Panc1 (cell line): ENCODE measurements around the gene TRRAP. TPM values are rescaled to one million over a fixed set of nuclear protein-coding genes. Genes with fewer than 3 reads are reported as not detected.

Experiments
- ATAC-seq: fragments of 200-7000 bp; cut with Tn5 transposase; 2 replicates; pipeline ENCODE4 v1.9.1; 2020; ENCODE audit warnings: mild to moderate bottlenecking, moderate library complexity
- BruUV-seq: library from RNA; stranded (reverse); fragments of 400-500 nt; replicated peaks from 2 replicates; lab custom pipeline; 2021; lab: Mats Ljungman, UMichigan
- CTCF ChIA-PET: fragments of 300-600 bp; sonication (Branson Sonifier 250); formaldehyde crosslinking; loops from one replicate; lab custom pipeline; 2022; ENCODE audit warnings: antibody characterized with exemption; lab: Charles Lee
- POLR2A ChIA-PET: fragments of 300-600 bp; sonication (Branson Sonifier 250); formaldehyde crosslinking; loops from one replicate; lab custom pipeline; 2022; ENCODE audit warnings: antibody characterized with exemption; lab: Charles Lee
- DNase-seq: peaks from one replicate; pipeline ENCODE4 v3.0.0-alpha.2; 2010; ENCODE audit warnings: low read depth, low spot score
- H3K27ac ChIP-seq: 2 replicates; pipeline ENCODE4 v1.5.1; 2011; ENCODE audit warnings: mild to moderate bottlenecking, low read length, inconsistent platforms
- H3K27me3 ChIP-seq: fragments of 200-500 bp; sonication (Bioruptor generic); 2 replicates; pipeline ENCODE4 v1.6.0; 2014; ENCODE audit warnings: low read length, inconsistent platforms; ENCODE audit not compliant: control insufficient read depth, insufficient read depth
- H3K36me3 ChIP-seq: fragments of 200-500 bp; sonication (Bioruptor generic); 2 replicates; pipeline ENCODE4 v1.5.1; 2014; ENCODE audit warnings: inconsistent platforms, mild to moderate bottlenecking, low read length, moderate library complexity; ENCODE audit not compliant: control insufficient read depth, insufficient read depth
- H3K4me1 ChIP-seq: 2 replicates; pipeline ENCODE4 v1.5.1; 2011; ENCODE audit warnings: inconsistent platforms, mild to moderate bottlenecking, low read length, moderate library complexity; ENCODE audit not compliant: control insufficient read depth, insufficient read depth
- H3K4me3 ChIP-seq, 2 experiments: 2 replicates each; pipeline ENCODE4 v1.5.1; 2011 to 2012; ENCODE audit warnings: low read depth in 2 of 2, low read length in 2 of 2, mild to moderate bottlenecking in 2 of 2, inconsistent platforms in 1 of 2, moderate library complexity in 1 of 2
- H3K9me3 ChIP-seq: fragments of 200-500 bp; sonication (Bioruptor generic); 2 replicates; pipeline ENCODE4 v1.5.1; 2014; ENCODE audit warnings: low read depth, mild to moderate bottlenecking, inconsistent platforms, low read length, moderate library complexity; ENCODE audit not compliant: control insufficient read depth, insufficient read depth
- POLR2AphosphoS5 ChIP-seq: IDR thresholded peaks from 2 replicates; pipeline ENCODE4 v1.6.1; 2012; ENCODE audit warnings: mild to moderate bottlenecking, low read depth, low read length, moderate library complexity
- SIN3A ChIP-seq: IDR thresholded peaks from 2 replicates; pipeline ENCODE4 v1.6.1; 2012; ENCODE audit warnings: low read depth, mild to moderate bottlenecking, low read length, moderate library complexity, borderline replicate concordance; ENCODE audit not compliant: insufficient read depth
- TCF7L2 ChIP-seq: IDR thresholded peaks from 2 replicates; pipeline ENCODE4 v1.6.1; 2011; ENCODE audit warnings: mild to moderate bottlenecking, low read depth, low read length, inconsistent platforms
- in situ Hi-C: cut with HindIII; loops from 2 replicates; pipeline ENCODE4 v1.10.0; 2016; ENCODE audit warnings: low sequenced_read_pairs, low pct_unique_long_range_greater_than_20kb
- intact Hi-C: fragments of 100-400 bp; cut with micrococcal nuclease; formaldehyde crosslinking; loops from one replicate; pipeline ENCODE4 v1.10.0; 2022; ENCODE audit not compliant: unreplicated experiment
- total RNA-seq: library from RNA; stranded (reverse); gene quantifications from one replicate; pipeline ENCODE4 v1.2.1, GENCODE V29; 2021; ENCODE audit not compliant: unreplicated experiment
- TF ChIP-seq, protein P1 (sequence below): fragments of 450-650 bp; IDR thresholded peaks from 2 replicates; pipeline ENCODE4 v1.5.1; 2017; ENCODE audit warnings: mild to moderate bottlenecking
- TF ChIP-seq, protein P2 (sequence below), 2 experiments: IDR thresholded peaks; 2 replicates each; pipeline ENCODE4 v1.6.1; 2011 to 2012; ENCODE audit warnings: low read depth in 2 of 2, control low read depth in 1 of 2, low read length in 1 of 2, mild to moderate bottlenecking in 1 of 2, moderate library complexity in 1 of 2; ENCODE audit not compliant: insufficient read depth in 1 of 2

Gene TRRAP
- total RNA-seq, 1 experiment from 2014 or later = 44.9 TPM

DNA sequence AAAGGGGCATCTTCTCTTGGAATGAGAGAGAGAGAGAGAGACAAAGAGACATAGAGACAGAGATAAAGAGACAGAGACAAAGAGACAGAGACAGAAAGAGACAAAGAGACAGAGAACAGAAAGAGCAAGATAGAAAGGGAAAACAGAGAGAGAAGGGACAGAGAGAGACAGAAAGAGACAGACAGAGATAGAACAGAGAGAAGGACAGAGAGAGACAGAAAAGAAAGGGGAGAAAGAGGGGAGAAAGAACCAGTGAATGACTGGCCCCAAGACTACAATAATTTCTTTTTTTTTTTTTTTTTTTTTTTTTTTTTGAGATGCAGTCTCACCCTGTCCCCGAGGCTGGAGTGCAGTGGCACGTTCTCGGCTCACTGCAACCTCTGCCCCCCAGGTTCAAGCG lies 16.1 kb upstream of the TRRAP start:
- no peak for ATAC-seq
- H3K4me3 ChIP-seq = no peak overlapping the region
- DNase-seq = no peak
- intact Hi-C loops = no loop called here
- no peaks in the 10 kb centered on the region for H3K36me3 ChIP-seq
- TF ChIP-seq TCF7L2 (no peak), POLR2AphosphoS5 (no peak), SIN3A (no peak)
- TF ChIP-seq, protein P1, sequence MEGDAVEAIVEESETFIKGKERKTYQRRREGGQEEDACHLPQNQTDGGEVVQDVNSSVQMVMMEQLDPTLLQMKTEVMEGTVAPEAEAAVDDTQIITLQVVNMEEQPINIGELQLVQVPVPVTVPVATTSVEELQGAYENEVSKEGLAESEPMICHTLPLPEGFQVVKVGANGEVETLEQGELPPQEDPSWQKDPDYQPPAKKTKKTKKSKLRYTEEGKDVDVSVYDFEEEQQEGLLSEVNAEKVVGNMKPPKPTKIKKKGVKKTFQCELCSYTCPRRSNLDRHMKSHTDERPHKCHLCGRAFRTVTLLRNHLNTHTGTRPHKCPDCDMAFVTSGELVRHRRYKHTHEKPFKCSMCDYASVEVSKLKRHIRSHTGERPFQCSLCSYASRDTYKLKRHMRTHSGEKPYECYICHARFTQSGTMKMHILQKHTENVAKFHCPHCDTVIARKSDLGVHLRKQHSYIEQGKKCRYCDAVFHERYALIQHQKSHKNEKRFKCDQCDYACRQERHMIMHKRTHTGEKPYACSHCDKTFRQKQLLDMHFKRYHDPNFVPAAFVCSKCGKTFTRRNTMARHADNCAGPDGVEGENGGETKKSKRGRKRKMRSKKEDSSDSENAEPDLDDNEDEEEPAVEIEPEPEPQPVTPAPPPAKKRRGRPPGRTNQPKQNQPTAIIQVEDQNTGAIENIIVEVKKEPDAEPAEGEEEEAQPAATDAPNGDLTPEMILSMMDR = no peak
- TF ChIP-seq, protein P2, sequence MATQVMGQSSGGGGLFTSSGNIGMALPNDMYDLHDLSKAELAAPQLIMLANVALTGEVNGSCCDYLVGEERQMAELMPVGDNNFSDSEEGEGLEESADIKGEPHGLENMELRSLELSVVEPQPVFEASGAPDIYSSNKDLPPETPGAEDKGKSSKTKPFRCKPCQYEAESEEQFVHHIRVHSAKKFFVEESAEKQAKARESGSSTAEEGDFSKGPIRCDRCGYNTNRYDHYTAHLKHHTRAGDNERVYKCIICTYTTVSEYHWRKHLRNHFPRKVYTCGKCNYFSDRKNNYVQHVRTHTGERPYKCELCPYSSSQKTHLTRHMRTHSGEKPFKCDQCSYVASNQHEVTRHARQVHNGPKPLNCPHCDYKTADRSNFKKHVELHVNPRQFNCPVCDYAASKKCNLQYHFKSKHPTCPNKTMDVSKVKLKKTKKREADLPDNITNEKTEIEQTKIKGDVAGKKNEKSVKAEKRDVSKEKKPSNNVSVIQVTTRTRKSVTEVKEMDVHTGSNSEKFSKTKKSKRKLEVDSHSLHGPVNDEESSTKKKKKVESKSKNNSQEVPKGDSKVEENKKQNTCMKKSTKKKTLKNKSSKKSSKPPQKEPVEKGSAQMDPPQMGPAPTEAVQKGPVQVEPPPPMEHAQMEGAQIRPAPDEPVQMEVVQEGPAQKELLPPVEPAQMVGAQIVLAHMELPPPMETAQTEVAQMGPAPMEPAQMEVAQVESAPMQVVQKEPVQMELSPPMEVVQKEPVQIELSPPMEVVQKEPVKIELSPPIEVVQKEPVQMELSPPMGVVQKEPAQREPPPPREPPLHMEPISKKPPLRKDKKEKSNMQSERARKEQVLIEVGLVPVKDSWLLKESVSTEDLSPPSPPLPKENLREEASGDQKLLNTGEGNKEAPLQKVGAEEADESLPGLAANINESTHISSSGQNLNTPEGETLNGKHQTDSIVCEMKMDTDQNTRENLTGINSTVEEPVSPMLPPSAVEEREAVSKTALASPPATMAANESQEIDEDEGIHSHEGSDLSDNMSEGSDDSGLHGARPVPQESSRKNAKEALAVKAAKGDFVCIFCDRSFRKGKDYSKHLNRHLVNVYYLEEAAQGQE (IDR thresholded peaks at IDR 0.05; ENCODE audit: insufficient read depth in 1 of 2, low read depth in 2 of 2, low read length in 1 of 2) = no peak
- H3K4me1 ChIP-seq = no peaks in the 10 kb centered on the region
- CTCF ChIA-PET = no interaction called here
- H3K27me3 ChIP-seq = no peaks in the 10 kb centered on the region
- no peaks in the 10 kb centered on the region for H3K9me3 ChIP-seq
- BruUV-seq = no TSS peak
- POLR2A ChIA-PET = no interaction called here
- no peak overlapping the region for H3K27ac ChIP-seq
- in situ Hi-C loops = no loop called here

DNA sequence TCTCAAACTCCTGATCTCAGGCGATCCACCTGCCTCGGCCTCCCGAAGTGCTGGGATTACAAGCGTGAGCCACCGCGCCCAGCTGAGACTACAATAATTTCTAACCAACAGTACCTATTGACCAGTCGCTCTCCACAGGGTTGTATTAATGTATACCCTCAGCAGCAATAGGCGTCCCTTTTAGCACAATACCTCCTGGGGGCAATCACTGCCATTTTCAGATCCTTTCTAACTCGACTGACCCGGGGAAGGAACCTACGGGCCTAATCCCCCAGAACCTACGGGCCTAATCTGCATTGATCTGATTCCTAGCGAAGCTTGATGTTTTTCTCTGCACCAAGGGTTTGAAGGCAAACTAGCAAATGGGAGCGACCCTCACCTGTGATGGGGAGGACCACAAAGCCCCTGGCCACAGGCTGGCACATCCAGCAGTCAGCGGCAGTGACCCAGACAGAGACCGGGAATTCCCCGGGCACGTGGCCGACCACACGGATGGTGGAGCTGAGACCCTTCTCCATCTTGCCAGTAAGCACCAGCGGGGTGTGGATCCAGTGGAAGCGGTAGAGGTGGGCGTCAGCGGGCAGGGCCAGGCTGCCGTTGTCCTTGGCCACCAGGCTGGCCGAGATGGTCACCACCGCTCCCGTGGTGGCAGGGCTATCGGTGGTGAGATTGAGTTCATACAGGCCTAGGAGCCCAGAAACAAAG lies 15.5 kb upstream of the TRRAP start:
- H3K4me3 ChIP-seq = no peak overlapping the region
- intact Hi-C loops = no loop called here
- in situ Hi-C loops = no loop called here
- H3K36me3 ChIP-seq = no peaks in the 10 kb centered on the region
- ChIA-PET POLR2A (no interaction called here), CTCF (no interaction called here)
- H3K9me3 ChIP-seq = no peaks in the 10 kb centered on the region
- no peak overlapping the region for H3K27ac ChIP-seq
- TF ChIP-seq, protein P2 (IDR thresholded peaks at IDR 0.05; ENCODE audit: insufficient read depth in 1 of 2, low read depth in 2 of 2, low read length in 1 of 2) = no peak
- BruUV-seq = no TSS peak
- ATAC-seq (no peak), DNase-seq (no peak)
- H3K27me3 ChIP-seq = no peaks in the 10 kb centered on the region
- no peaks in the 10 kb centered on the region for H3K4me1 ChIP-seq
